Liver (tissue), 3 donors: ENCODE measurements around the gene PDE6D.

Source experiments
- CTCF ChIP-seq: fragments of 150-350 bp; IDR thresholded peaks from 2 replicates; pipeline ENCODE4 v1.5.1; 2017; ENCODE audit warnings: improper control_type of control experiment, low read depth, low read length; ENCODE audit not compliant: missing input control
- GABPA ChIP-seq, 2 donors: IDR thresholded peaks in 1 of 2; conservative IDR thresholded peaks in 1 of 2; 2 replicates each; pipeline ENCODE4 v1.6.1; 2016; ENCODE audit warnings: antibody characterized with exemption in 2 of 2, mild to moderate bottlenecking in 1 of 2, moderate library complexity in 1 of 2
- MAX ChIP-seq: IDR thresholded peaks from 2 replicates; pipeline ENCODE4 v1.6.1; 2016; ENCODE audit warnings: antibody characterized with exemption
- YY1 ChIP-seq: IDR thresholded peaks from 2 replicates; pipeline ENCODE4 v1.6.1; 2016; ENCODE audit warnings: antibody characterized with exemption, mild to moderate bottlenecking
- donor health status: healthy.
- donor health status: healthy.

GRCh38 chr2:231708773-231709635 lies 72.1 kb downstream of the PDE6D start:
- no peak for TF ChIP-seq GABPA (IDR thresholded peaks at IDR 0.05 in 1 of 2, conservative IDR thresholded peaks at IDR 0.05 in 1 of 2)
- TF ChIP-seq YY1, result no peak
- TF ChIP-seq MAX, result no peak
- no peak for TF ChIP-seq CTCF
